Hematopoietic multipotent progenitor cell treated with erythropoietin and hydrocortisone succinate and interleukin-3 and kit ligand, for 6 days (in vitro differentiated cells): Measurements from ENCODE around the gene OR5F1.

Experiments
- DNase-seq: peaks from one replicate; pipeline ENCODE4 v3.0.0-alpha.2; 2015

The OR5F1 gene

GRCh38 chr11:55994525-55994924, at the start of gene OR5F1:
TSS of gene OR5F1 (minus strand) at chr11:55994625. CDS start at chr11:55994625, 0 bp downstream.
- DNase-seq, result no peak

- DNase-seq, result no peak
Observed at GRCh38 chr11:56027354-56027753, 32.9 kb upstream of the OR5F1 start, which contains the start of gene OR5AS1. TSS of gene OR5AS1 (plus strand) at chr11:56027654. CDS start at chr11:56030419, 2,765 bp downstream.

- no peak for DNase-seq
Observed at GRCh38 chr11:56013805-56014204, 19.4 kb upstream of the OR5F1 start.

GRCh38 chr11:56010716-56011115, 16.3 kb upstream of the OR5F1 start:
- no peak for DNase-seq

- no peak for DNase-seq
Observed at GRCh38 chr11:55970935-55971334, 23.5 kb downstream of the OR5F1 start.

- no peak for DNase-seq
Observed at GRCh38 chr11:55969845-55970244, 24.6 kb downstream of the OR5F1 start, which contains the start of gene OR10AG1. TSS of gene OR10AG1 (minus strand) at chr11:55969945. CDS start at chr11:55969907, 38 bp downstream.

- DNase-seq, result no peak
Observed at GRCh38 chr11:55967914-55968313, 26.5 kb downstream of the OR5F1 start.

GRCh38 chr11:55966391-55966790, 28.0 kb downstream of the OR5F1 start:
- no peak for DNase-seq

GRCh38 chr11:55956521-55956920, 37.9 kb downstream of the OR5F1 start:
- DNase-seq, result no peak

- no peak for DNase-seq
Observed at GRCh38 chr11:55949330-55949729, 45.1 kb downstream of the OR5F1 start.
